IMR-90 (cell line): ENCODE measurements around the gene CWF19L1. TPM values are rescaled to one million over a fixed set of nuclear protein-coding genes. Genes with fewer than 3 reads are reported as not detected.

Experiments
- ATAC-seq: fragments of 200-7000 bp; cut with Tn5 transposase; 2 replicates; pipeline ENCODE4 v1.9.1; 2020; ENCODE audit warnings: low read depth, mild to moderate bottlenecking, moderate library complexity
- BruUV-seq: library from RNA; stranded (reverse); fragments of 400-500 nt; replicated peaks from 2 replicates; lab custom pipeline; 2021; lab: Mats Ljungman, UMichigan
- CTCF ChIA-PET: fragments of 300-600 bp; formaldehyde crosslinking; extraction: SDS; loops from one replicate; lab custom pipeline; 2021; ENCODE audit warnings: antibody characterized with exemption; lab: Yijun Ruan, JAX
- POLR2A ChIA-PET: fragments of 300-600 bp; sonication (Branson Sonifier 250); formaldehyde crosslinking; loops from one replicate; lab custom pipeline; 2022; ENCODE audit warnings: antibody characterized with exemption; ENCODE audit not compliant: unreplicated experiment; lab: Charles Lee
- DNase-seq: peaks from one replicate; pipeline ENCODE4 v3.0.0; 2013
- H2AFZ ChIP-seq: replicated peaks from 2 replicates; pipeline ENCODE3; 2013; ENCODE audit warnings: low read length, mild to moderate bottlenecking; ENCODE audit not compliant: poor library complexity
- H2AK5ac ChIP-seq: 2 replicates; pipeline ENCODE4 v1.6.1; 2013; ENCODE audit warnings: low read depth, low read length, inconsistent platforms
- H2AK9ac ChIP-seq: replicated peaks from 2 replicates; pipeline ENCODE3; 2013; ENCODE audit warnings: mild to moderate bottlenecking, low read depth, low read length, moderate library complexity; ENCODE audit not compliant: poor library complexity
- H2BK120ac ChIP-seq: 2 replicates; pipeline ENCODE4 v1.6.1; 2013; ENCODE audit warnings: low read depth, low read length, inconsistent platforms
- H2BK15ac ChIP-seq: 3 replicates; pipeline ENCODE4 v1.6.1; 2013; ENCODE audit warnings: low read depth, low read length, inconsistent platforms
- H2BK20ac ChIP-seq: 2 replicates; pipeline ENCODE4 v1.6.1; 2013; ENCODE audit warnings: low read depth, mild to moderate bottlenecking, inconsistent platforms, low read length, moderate library complexity
- H2BK5ac ChIP-seq: 2 replicates; pipeline ENCODE4 v1.6.1; 2013; ENCODE audit warnings: mild to moderate bottlenecking, low read depth, low read length, inconsistent platforms; ENCODE audit not compliant: poor library complexity, severe bottlenecking
- H3K14ac ChIP-seq: replicated peaks from 2 replicates; pipeline ENCODE4 v1.6.1; 2013; ENCODE audit warnings: low read depth, low read length, inconsistent platforms
- H3K18ac ChIP-seq: 2 replicates; pipeline ENCODE4 v1.6.1; 2013; ENCODE audit warnings: low read depth, low read length, control low read depth
- H3K23ac ChIP-seq: 2 replicates; pipeline ENCODE4 v1.6.1; 2013; ENCODE audit warnings: low read depth, low read length, inconsistent platforms
- H3K27ac ChIP-seq: 2 replicates; pipeline ENCODE4 v1.5.1; 2013; ENCODE audit warnings: mild to moderate bottlenecking, control low read depth, low read length; ENCODE audit not compliant: insufficient read depth
- H3K27me3 ChIP-seq: 2 replicates; pipeline ENCODE4 v1.6.1; 2013; ENCODE audit warnings: low read length; ENCODE audit not compliant: control insufficient read depth, insufficient read depth
- H3K36me3 ChIP-seq: 2 replicates; pipeline ENCODE4 v1.6.1; 2013; ENCODE audit warnings: low read length, mixed read lengths; ENCODE audit not compliant: control insufficient read depth, insufficient read depth
- H3K4ac ChIP-seq: 2 replicates; pipeline ENCODE4 v1.6.1; 2013; ENCODE audit warnings: low read depth, low read length, inconsistent platforms
- H3K4me1 ChIP-seq: 2 replicates; pipeline ENCODE4 v1.6.1; 2013; ENCODE audit warnings: low read length, mixed read lengths; ENCODE audit not compliant: control insufficient read depth, insufficient read depth
- H3K4me2 ChIP-seq: 2 replicates; pipeline ENCODE4 v1.6.1; 2013; ENCODE audit warnings: low read depth, mild to moderate bottlenecking, control low read depth, low read length, moderate library complexity
- H3K4me3 ChIP-seq: 2 replicates; pipeline ENCODE4 v1.5.1; 2013; ENCODE audit warnings: low read depth, mild to moderate bottlenecking, control low read depth, low read length, moderate library complexity; ENCODE audit not compliant: insufficient read depth
- H3K56ac ChIP-seq: 2 replicates; pipeline ENCODE4 v1.6.1; 2013; ENCODE audit warnings: low read length, inconsistent platforms; ENCODE audit not compliant: insufficient read depth; ENCODE audit errors: extremely low read depth
- H3K79me1 ChIP-seq, 2 experiments: 2 replicates each; pipeline ENCODE4 v1.6.1; 2013; ENCODE audit warnings: low read length in 2 of 2, inconsistent platforms in 1 of 2, low read depth in 1 of 2
- H3K9ac ChIP-seq: 2 replicates; pipeline ENCODE4 v1.6.1; 2013; ENCODE audit warnings: low read depth, low read length, control low read depth
- H3K9me1 ChIP-seq: 2 replicates; pipeline ENCODE4 v1.6.1; 2013; ENCODE audit warnings: low read length, inconsistent platforms; ENCODE audit not compliant: insufficient read depth
- H3K9me3 ChIP-seq: 2 replicates; pipeline ENCODE4 v1.6.1; 2013; ENCODE audit warnings: low read length; ENCODE audit not compliant: control insufficient read depth, insufficient read depth
- H4K20me1 ChIP-seq: 2 replicates; pipeline ENCODE4 v1.6.1; 2013; ENCODE audit warnings: low read length, inconsistent platforms; ENCODE audit not compliant: insufficient read depth
- H4K5ac ChIP-seq: 2 replicates; pipeline ENCODE4 v1.6.1; 2013; ENCODE audit warnings: mild to moderate bottlenecking, low read depth, low read length, control low read depth
- H4K8ac ChIP-seq, 2 experiments: 2 replicates each; pipeline ENCODE4 v1.6.1; 2013; ENCODE audit warnings: low read depth in 2 of 2, low read length in 2 of 2, control low read depth in 1 of 2, inconsistent platforms in 1 of 2
- H4K91ac ChIP-seq: 2 replicates; pipeline ENCODE4 v1.6.1; 2013; ENCODE audit warnings: low read depth, low read length, inconsistent platforms; ENCODE audit not compliant: insufficient read depth
- MAFK ChIP-seq: IDR thresholded peaks from 2 replicates; pipeline ENCODE4 v1.6.1; 2012; ENCODE audit warnings: low read depth, low read length, improper control_type of control experiment
- POLR2A ChIP-seq: IDR thresholded peaks from 2 replicates; pipeline ENCODE4 v1.6.1; 2012; ENCODE audit warnings: mild to moderate bottlenecking, low read depth, low read length
- WGBS, 2 experiments: methylation state at CpG; one replicate each; pipeline versions ENCODE4 v1.1.5 to v1.1.7; 2013; ENCODE audit warnings: missing lambda C conversion rate in 2 of 2; ENCODE audit not compliant: insufficient read length in 1 of 2; ENCODE audit errors: extremely low coverage in 2 of 2; 5-methylcytosine and 5-hydroxymethylcytosine counted together
- dilution Hi-C: fragments of 300-500 bp; cut with HindIII; formaldehyde crosslinking; loops from one replicate; pipeline ENCODE4 v1.14.3; 2018; ENCODE audit warnings: low sequenced_read_pairs; ENCODE audit not compliant: unreplicated experiment
- in situ Hi-C: fragments of 300-500 bp; cut with MboI; formaldehyde crosslinking; loops from 3 replicates; pipeline ENCODE4 v1.14.3; 2019; ENCODE audit warnings: low sequenced_read_pairs, inconsistent platforms, mixed read lengths
- intact Hi-C: fragments of 100-400 bp; cut with micrococcal nuclease; formaldehyde crosslinking; loops from 2 replicates; pipeline ENCODE4 v1.10.0; 2022
- polyA plus RNA-seq, 3 experiments: library from polyadenylated mRNA; depleted of rRNA; stranded (reverse); fragments of >200 nt; gene quantifications; 2 replicates each; pipeline ENCODE4 v1.2.3, GENCODE V29; 2012; ENCODE audit warnings: low replicate concordance in 1 of 3
- total RNA-seq: library from RNA; depleted of rRNA; stranded (reverse); fragments of >200 nt; gene quantifications from 2 replicates; pipeline ENCODE4 v1.2.3, GENCODE V29; 2012

Gene CWF19L1
- total and polyA plus RNA-seq, 2 of the 4 experiments (the other 2 are of a cell fraction) = 10.2 to 30.8 TPM

GRCh38 chr10:100229819-100230422, 37.5 kb downstream of the CWF19L1 start:
- TF ChIP-seq MAFK = no peak
- no peak for TF ChIP-seq POLR2A
- no peaks in the 10 kb centered on the region for H3K9me1 ChIP-seq
- ATAC-seq (no peak), DNase-seq (no peak)
- H2BK15ac ChIP-seq = no peak overlapping the region; the same call in 2 of the 3 replicates
- peak overlapping the region; percentile 81 for H3K9ac ChIP-seq
- H4K5ac ChIP-seq = peak overlapping the region; percentile 94
- no TSS peak for BruUV-seq
- ChIA-PET CTCF (interaction anchor here (0.6 kb wide), 1 partner anchor 343 kb away, joined by 9 read pairs; no protein-coding TSS in a partner anchor), POLR2A (no interaction called here)
- H3K4me1 ChIP-seq = no peaks in the 10 kb centered on the region
- H3K27ac ChIP-seq = peak overlapping the region; percentile 56
- peak overlapping the region; percentile 95 for H3K4ac ChIP-seq
- peak overlapping the region; percentile 74 for H2BK5ac ChIP-seq
- peak overlapping the region; percentile 94 for H3K14ac ChIP-seq
- peak overlapping the region; percentile 95 for H2AFZ ChIP-seq
- H4K20me1 ChIP-seq = peaks cover 5% of the 10 kb centered on the region; the same call in 1 of the 2 replicates
- H3K27me3 ChIP-seq = no peaks in the 10 kb centered on the region
- H3K18ac ChIP-seq = peak overlapping the region; percentile 71
- H2BK120ac ChIP-seq = no peak overlapping the region
- H2AK5ac ChIP-seq = peak overlapping the region; percentile 77
- peak overlapping the region; percentile 95; the same call in 1 of the 2 replicates for H3K23ac ChIP-seq
- peak overlapping the region; percentile 71 for H3K4me3 ChIP-seq
- peaks cover 11% of the 10 kb centered on the region for H3K36me3 ChIP-seq
- peaks cover 3 to 37% of the 10 kb centered on the region in 2 experiments; a peak in 3 of 4 replicates for H3K79me1 ChIP-seq
- in situ Hi-C loops (no loop called here), intact Hi-C loops (no loop called here), dilution Hi-C loops (no loop called here)
- no peak overlapping the region for H2BK20ac ChIP-seq
- H3K56ac ChIP-seq = peak overlapping the region; percentile 86
- peak overlapping the region; percentile 99 for H4K8ac ChIP-seq
- peak overlapping the region; percentile 3 for H2AK9ac ChIP-seq
- peak overlapping the region; percentile 71 for H3K4me2 ChIP-seq
- H3K9me3 ChIP-seq = no peaks in the 10 kb centered on the region
- H4K91ac ChIP-seq = peak overlapping the region; percentile 92
- 75% methylated on average over 14 of the region's 21 CpGs; no CpG with 5 or more reads in 1 of the 2 experiments for WGBS, 2 experiments
